Fibroblast of peridontal ligament (primary cell): Measurements from ENCODE around the gene A2M.

Source experiments
- DNase-seq: peaks from one replicate; pipeline ENCODE4 v3.0.0-alpha.2; 2010; ENCODE audit errors: extremely low read depth

A2M gene

DNA sequence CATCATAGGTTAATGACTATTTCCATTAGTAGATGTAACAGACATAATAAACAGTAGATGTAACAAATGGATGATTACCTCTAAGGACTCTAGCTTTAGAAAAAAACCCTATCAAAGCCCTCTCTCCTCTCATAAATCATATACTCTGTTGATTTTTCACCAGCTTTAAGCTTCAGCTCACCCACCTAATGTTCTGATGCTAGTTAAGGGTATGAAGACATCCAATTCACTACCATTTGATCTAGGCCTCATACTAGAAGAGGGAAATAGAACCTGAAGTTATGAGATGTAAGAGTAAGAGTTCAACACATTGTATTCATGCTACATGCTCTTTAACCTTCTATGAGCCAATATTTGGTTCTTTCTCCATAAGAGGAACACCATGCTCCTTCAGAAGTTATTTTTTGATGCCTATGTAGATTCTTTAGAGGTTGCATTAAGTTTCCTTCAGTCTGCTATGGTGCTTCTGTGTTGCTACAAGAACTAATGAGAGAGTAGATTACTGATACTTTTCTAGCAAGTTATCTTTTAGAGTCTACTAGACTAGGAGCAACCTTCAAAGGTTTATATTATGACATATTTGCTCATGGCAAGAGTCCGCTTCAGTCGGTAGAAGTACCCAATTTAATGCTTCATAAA lies 16.0 kb downstream of the A2M start:
- no peak for DNase-seq

GRCh38 chr12:9098463-9099026 lies 17.2 kb downstream of the A2M start:
- DNase-seq = no peak

GRCh38 chr12:9098115-9098452 lies 17.6 kb downstream of the A2M start:
- no peak for DNase-seq

GRCh38 chr12:9096563-9097176 lies 19.0 kb downstream of the A2M start:
- DNase-seq = no peak

GRCh38 chr12:9095322-9095721 lies 20.4 kb downstream of the A2M start:
- no peak for DNase-seq

- no peak for DNase-seq
Measured at GRCh38 chr12:9094512-9095206, 21.1 kb downstream of the A2M start.

- DNase-seq = no peak
Measured at GRCh38 chr12:9091891-9092598, 23.7 kb downstream of the A2M start.

- no peak for DNase-seq
Measured at GRCh38 chr12:9090220-9090619, 25.5 kb downstream of the A2M start.

GRCh38 chr12:9087087-9087835 lies 28.5 kb downstream of the A2M start:
- no peak for DNase-seq

DNA sequence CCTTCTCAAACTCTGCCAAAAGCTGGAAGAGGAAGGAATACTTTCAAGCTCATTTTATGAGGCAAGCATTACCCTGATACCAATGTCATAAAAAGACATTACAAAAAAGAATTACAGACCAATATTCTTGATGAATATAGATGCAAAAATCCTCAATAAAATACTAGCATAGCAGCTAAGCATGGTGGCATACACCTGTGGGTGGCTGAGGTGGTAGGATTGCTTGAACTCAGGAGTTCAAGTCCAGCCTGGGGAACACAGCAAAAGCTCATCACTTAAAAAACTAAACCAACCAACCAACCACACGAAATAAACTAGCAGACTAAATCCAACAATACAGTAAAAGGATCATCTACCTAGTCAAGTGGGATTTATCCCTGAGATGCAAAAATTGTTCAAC lies 29.6 kb downstream of the A2M start:
- DNase-seq = no peak

- DNase-seq = no peak
Measured at GRCh38 chr12:9084417-9084816, 31.3 kb downstream of the A2M start.

- DNase-seq = no peak
Measured at GRCh38 chr12:9083793-9084192, 31.9 kb downstream of the A2M start.

GRCh38 chr12:9081667-9082427 lies 33.9 kb downstream of the A2M start:
- no peak for DNase-seq

GRCh38 chr12:9079883-9080675 lies 35.6 kb downstream of the A2M start:
- no peak for DNase-seq

DNA sequence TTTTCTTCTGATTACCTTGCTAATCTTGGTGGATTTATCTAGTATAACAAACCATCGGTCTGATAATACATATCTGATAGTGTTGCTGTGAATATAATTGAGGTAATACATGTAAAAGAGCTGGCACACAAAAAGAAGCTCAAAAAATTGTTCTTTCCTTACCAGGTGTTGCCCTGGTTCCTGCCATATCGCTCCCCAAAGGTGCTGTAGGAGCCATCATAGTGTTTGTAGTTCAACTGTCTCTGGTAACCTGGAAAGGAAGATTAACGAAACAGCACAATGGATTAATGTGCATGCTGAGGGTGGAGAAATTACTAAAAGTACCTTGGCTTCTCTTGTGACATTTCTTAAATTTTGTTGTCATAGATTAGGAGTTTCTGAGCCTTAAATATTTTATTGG lies 36.6 kb downstream of the A2M start:
- DNase-seq = no peak

GRCh38 chr12:9077152-9078031 lies 38.3 kb downstream of the A2M start:
- DNase-seq = no peak

GRCh38 chr12:9076733-9077132 lies 39.0 kb downstream of the A2M start:
- DNase-seq = no peak

DNA sequence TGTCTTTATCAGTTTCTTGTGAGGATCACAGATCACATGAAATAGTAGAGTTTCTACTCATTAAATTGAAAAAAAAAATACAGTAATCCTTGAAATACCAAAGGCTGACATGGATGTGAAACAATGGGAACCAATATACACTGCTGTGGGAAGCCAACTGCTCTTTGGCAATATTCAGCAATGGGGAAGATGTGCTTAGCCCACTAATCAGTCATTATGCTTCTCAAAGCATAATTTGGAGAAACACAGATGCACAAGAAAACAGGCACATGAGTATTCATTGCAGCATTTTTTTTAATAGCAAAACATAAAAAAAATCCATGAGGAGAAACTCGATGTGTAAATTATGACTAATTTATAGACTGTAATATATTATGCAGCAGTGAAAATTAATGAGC lies 40.6 kb downstream of the A2M start:
- no peak for DNase-seq

DNA sequence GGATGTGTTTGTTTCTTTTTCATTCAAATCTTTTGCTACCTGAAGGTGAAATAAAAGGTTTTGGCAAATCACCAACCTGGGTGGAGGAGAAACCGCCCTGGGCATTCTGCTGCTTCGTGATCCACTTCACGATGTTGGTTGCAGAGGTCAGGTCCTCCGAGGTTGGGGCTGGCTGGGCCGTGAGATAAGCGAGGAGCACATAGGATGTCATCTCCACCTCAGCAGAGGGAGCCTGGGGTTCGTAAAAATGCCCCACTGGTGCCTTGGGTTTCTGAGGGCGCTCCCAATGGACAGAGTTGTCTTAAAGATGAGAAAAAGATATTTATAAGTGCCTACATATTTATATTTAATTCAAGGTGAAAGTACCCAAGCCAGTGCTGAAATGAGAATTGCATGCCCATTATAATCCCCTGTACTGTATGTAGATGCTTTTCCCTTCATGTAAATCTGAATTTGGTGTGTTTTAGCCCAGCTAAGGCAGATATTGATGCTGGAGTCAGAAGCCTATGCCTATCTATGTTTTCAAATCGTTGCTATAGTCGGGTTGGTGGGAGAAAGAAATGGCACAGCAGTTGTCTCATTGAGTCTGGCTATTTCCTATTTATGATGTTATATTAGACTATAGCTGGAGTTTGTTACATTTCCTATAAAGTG lies 41.1 kb downstream of the A2M start:
- no peak for DNase-seq
